ENCODE data around the gene ANGPTL2. TPM values are rescaled to one million over a fixed set of nuclear protein-coding genes. Genes with fewer than 3 reads are reported as not detected.

The ANGPTL2 gene
- total RNA-seq, 1 donor from 2014 or later = 169 TPM

DNA sequence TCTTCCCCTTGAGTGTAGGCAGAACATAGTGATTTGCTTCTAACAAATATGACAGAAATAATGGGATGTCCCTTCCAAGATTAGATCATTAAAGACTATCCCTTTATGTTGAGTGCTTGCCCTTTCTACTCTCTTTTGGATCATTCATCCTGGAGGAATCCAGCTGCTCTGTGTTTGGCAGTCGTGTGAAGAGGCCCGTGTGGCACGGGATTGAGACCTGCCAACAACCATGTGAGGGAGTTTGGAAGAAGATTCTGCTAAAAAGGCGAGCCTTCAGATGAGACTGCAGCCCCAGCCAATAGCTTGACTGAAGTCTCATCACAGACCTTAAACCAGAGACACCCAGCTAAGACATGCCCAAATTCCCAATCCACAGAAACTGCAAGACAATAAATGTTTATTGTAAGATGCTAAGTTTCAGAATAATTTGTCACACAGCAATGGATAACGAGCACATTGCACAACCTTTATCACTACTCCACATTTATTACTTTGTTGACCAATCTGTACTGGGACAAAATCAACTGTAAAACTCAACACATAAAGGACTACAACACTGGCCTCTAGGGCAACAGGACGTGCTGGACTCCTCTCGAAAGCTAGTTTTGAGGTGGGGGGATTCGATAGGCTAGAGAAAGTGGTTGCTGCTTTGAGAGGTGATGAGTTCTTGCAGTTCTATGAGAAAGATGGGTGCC is 42.8 kb downstream of the ANGPTL2 start:
- peak; percentile 45 for DNase-seq (ENCODE audit: low spot score)

DNA sequence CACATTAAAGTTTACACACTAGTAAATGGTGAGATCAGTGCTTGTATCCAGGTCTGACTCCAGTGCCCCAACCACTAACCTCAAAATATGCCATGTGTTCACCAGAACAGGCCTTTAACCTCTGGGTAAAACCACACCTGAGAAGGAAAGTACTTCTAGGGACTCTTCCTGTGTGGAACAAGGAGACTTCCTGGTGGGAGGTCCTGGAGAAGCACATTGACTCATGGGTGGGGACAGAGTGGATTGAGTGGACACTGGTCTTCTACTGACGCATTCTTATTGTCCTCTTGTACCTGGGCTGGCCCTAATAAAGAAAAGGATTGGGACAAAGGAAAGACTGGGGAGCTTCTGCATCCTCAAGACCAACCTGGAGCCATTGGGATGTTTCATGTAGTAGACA is 43.4 kb downstream of the ANGPTL2 start:
- no peak for DNase-seq (ENCODE audit: low spot score)

DNA sequence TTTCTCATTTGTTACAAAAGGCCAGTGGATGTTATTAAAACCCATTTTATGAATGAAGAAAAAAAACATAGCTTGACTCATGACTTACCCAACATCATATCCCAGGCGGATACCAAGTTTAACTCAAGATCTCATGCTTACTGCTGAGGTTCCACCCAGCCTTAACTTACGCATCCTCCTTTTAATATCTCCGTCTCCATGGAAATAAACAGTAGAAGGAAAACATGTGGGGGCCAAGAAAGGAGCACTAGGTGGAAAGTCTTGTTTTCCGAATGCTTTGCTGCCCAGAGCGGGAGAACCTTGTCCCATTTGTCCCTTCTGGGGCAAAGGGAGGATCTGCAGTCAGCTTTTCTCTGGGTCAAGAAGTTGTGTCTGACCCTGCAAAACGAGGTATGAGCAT is 44.1 kb downstream of the ANGPTL2 start:
- no peak for DNase-seq (ENCODE audit: low spot score)

GRCh38 chr9:127077644-127077946 is 44.8 kb downstream of the ANGPTL2 start:
- peak; percentile 74 for DNase-seq (ENCODE audit: low spot score)

GRCh38 chr9:127076860-127077643 is 45.4 kb downstream of the ANGPTL2 start:
- peak; percentile 67 for DNase-seq (ENCODE audit: low spot score)

GRCh38 chr9:127075624-127076372 is 46.6 kb downstream of the ANGPTL2 start:
- DNase-seq (ENCODE audit: low spot score) = no peak

GRCh38 chr9:127074561-127075548 is 47.6 kb downstream of the ANGPTL2 start:
- peak; percentile 65 for DNase-seq (ENCODE audit: low spot score)

- DNase-seq (ENCODE audit: low spot score) = no peak
Measured at GRCh38 chr9:127067603-127068220, 54.7 kb downstream of the ANGPTL2 start.

DNA sequence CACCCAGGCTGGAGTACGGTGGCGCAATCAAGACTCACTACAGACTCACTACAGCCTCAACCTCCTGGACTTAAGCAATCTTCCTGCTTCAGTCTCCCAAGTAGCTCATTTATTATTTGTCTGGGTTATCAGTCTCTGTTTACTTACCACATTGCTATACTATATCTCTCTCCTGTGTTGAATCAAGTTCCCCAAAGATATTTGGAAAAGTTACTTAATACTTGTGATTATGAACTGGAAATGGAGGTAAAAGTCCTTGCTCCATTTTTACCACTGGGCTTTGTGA is 55.6 kb downstream of the ANGPTL2 start:
- DNase-seq (ENCODE audit: low spot score) = no peak

GRCh38 chr9:127066060-127066850 is 56.2 kb downstream of the ANGPTL2 start:
- no peak for DNase-seq (ENCODE audit: low spot score)

DNA sequence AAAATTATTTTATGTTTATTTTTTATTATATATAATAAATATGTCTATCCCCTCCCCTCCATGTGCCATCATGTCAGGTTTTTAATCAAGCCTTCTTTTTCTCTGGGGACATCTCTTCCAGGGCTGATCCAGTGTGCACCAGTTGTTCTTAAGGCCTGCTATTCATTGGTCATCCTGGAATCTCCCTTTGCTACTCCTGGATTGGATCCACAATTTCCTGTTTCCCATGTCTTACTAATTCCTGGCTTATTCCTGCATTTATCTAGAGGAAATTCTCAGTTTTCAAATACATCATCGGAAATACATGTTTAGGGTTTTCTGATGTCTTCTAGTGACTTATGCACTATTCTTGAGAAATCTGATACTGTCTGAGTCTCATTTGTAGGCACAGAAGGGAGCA is 56.8 kb downstream of the ANGPTL2 start:
- no peak for DNase-seq (ENCODE audit: low spot score)

DNA sequence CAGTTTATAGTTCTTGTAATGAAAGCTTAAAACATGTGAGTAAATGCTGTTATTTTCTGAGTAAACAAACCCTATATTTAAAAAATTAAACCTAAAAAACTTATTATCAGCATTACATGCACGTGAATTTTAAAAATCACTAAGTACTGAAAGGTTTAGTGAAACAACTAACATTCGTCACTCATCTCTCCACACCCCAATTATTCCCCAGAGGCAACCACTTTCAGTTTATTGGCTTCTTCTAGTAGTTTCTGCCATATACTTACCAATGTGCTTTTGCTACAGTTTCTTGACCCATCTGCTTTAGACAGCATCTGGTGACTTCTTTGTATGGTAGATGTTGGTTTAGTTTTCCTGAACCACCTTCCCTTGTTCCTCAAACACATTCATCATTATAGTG is 58.1 kb downstream of the ANGPTL2 start:
- no peak for DNase-seq (ENCODE audit: low spot score)

- DNase-seq (ENCODE audit: low spot score) = no peak
Measured at GRCh38 chr9:127061411-127061810, 61.0 kb downstream of the ANGPTL2 start.

DNA sequence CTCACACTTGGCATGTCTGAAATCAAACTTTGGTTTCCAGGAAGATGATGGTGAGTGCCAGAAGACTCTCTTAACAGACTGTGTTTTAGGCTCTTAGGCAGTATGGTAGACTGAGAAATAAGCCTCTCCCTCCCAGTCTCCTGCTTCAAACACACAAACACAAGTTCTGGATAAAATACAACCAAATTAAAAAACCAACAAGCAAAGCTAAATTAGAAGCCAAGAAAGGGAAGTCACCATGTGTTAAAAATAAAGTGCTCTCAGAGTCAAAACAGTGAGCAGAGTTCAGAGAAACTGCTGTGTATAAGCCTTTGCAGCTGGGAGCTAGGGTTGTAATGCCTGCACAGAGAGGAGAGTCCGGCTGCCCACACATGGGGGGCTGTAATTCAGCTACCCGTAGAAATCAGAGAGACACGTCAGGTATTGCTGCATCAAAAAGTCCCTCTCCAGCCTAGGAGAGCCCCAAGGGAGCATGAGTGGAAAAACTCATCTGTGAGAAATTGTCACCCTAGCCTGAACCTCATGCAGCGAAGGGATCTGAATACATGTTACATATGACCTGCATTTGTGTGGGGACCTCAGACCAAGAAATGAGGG is 62.6 kb downstream of the ANGPTL2 start:
- DNase-seq (ENCODE audit: low spot score) = no peak

GRCh38 chr9:127059030-127059429 is 63.4 kb downstream of the ANGPTL2 start:
- DNase-seq (ENCODE audit: low spot score) = no peak

- DNase-seq (ENCODE audit: low spot score) = no peak
Measured at GRCh38 chr9:127058645-127059021, 63.8 kb downstream of the ANGPTL2 start.

- no peak for DNase-seq (ENCODE audit: low spot score)
Measured at GRCh38 chr9:127058011-127058644, 64.3 kb downstream of the ANGPTL2 start.

DNA sequence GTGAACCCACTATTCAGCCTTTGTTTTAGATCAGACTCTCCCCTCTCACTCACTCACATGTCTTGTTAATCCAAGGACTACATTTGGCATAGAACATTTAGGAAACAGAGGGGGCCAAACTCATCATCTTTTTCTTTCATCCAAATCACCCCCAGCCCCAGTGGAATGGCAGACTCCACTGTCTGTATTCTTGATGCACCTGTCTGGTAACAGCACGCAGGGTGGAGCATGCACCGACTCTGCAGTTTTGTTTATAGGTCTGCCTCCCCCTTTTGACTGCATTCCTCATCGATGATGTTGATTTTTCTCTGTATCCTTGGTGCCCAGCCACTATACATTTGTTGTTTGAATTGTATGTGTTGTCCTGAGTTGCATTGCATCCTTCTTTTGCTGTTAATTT is 66.0 kb downstream of the ANGPTL2 start:
- no peak for DNase-seq (ENCODE audit: low spot score)

- no peak for DNase-seq (ENCODE audit: low spot score)
Measured at GRCh38 chr9:127055745-127056402, 66.6 kb downstream of the ANGPTL2 start.
